NCI-H2029 treated with DMSO at 0.1 percent for 48 hours (cell line): ENCODE measurements around the gene PAM.

ENCODE experiments used
- DNase-seq: peaks from one replicate; lab custom pipeline; 2025; lab: John Stamatoyannopoulos, UW

The PAM gene

GRCh38 chr5:102754767-102755431, at the start of gene PAM:
TSS of gene PAM (plus strand) at chr5:102755305. CDS start at chr5:102866196, 110,891 bp downstream.
- DNase-seq, result peak; percentile 31

DNA sequence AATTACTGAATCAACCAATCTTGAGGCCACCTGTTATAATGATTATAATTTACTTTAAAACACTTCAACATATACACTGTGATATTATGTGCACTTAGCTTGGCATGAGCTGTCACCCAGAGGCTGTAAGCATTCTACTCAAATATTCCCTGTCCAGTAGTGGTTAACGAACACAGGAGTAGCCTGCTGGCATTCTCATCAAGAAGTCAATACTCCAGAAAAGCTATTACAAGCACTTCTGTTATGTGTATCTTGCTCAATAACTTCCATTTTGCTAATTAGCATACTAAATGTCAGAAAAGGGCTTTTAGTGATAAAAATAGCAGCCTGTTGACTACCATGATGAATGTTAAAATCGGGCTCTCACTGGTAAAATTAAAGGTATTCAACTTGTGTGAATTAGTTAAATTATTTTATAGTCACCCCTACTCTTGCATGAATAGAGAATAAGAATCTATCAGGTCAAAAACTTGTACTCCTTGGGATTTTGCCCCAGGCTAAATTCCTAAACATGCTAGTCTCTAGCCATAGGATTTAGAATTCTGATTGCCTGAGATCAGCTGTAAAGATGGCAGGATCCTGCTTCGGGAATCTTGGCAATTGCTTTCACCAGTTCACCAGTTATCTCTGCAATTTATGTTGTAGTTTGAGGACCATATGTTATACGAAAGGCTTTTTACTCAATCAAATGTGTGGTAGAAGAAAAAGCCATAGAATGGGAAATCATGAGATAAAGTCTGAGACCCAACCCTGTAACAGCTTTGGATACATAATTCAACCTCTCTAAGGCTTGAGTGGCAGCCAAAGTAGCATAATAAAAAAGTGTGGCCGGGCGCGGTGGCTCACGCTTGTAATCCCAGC, 43.4 kb upstream of the PAM start:
- no peak for DNase-seq

GRCh38 chr5:102713278-102713677, 41.8 kb upstream of the PAM start:
- no peak for DNase-seq

DNA sequence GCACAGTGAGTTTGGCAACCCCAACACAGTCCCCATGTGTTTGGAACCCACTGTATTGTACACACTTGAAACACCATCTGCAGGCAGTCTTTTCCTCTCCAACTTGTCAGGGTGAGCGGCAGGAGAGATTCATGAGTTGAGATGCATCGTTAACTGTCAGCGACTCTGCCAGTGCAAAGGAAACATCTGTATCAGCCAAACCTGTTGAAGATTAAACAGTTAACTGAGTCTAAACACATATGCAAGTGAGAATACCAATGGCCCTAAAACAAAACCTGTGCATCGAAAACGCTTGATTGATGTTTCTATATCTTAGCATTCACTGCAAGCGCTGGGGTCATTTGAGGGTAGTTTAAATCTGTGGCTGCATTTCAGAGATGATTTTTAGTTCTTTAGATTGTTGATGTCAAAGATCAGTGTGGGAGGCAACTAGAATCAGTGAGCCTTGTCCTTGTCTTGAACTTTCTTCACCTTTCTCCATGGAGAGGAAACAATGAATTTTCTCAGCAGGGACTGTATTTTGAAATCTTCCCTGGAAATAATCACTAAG, 41.3 kb upstream of the PAM start:
- no peak for DNase-seq

GRCh38 chr5:102715082-102715807, 39.9 kb upstream of the PAM start:
- no peak for DNase-seq

- DNase-seq, result no peak
Measured at GRCh38 chr5:102716017-102716416, 39.1 kb upstream of the PAM start.

- DNase-seq, result no peak
Measured at GRCh38 chr5:102718819-102719218, 36.3 kb upstream of the PAM start.

GRCh38 chr5:102719886-102720285, 35.2 kb upstream of the PAM start:
- DNase-seq, result no peak

- DNase-seq, result no peak
Measured at GRCh38 chr5:102720969-102721368, 34.1 kb upstream of the PAM start.

- DNase-seq, result no peak
Measured at GRCh38 chr5:102722931-102723330, 32.2 kb upstream of the PAM start.

DNA sequence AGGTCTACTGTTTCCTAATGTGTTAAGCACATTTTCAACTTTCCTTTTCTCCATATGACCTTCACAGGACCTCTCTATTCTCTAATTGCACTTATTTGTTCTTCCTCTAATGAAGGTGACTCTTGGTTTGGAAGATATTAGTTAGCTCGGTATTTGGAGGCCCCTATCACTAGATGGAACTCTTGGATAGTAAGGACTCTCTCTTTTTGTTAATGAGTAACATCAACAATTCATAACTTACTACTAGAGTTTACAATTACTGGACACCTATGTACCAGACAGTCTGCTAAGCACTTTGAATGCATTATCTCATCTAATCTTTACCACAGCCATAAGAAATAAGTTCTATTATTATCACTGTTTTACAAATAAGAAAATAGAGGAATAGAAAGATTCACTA, 23.4 kb upstream of the PAM start:
- no peak for DNase-seq

DNA sequence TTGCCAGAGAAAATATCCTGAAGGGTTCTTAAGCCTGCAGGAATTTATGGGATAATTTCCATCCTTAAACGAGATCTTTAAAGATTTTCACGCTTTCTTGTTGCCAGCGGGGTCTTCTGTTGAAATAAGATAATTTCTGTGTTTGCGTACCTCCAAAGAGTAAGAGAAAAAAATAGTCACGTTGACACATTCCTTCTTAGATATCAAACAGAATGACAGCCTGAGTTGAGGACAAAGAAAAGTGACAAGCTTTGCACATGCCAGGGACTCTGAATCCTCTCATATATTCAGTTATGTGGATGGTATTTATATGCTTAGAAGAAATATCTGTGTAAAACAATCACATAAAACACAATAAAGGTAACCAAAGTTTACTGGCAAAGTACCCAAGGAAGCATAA, 21.6 kb upstream of the PAM start:
- DNase-seq, result no peak

GRCh38 chr5:102737161-102737560, 17.9 kb upstream of the PAM start:
- no peak for DNase-seq

- DNase-seq, result no peak
Measured at GRCh38 chr5:102737805-102738469, 17.2 kb upstream of the PAM start.

- no peak for DNase-seq
Measured at GRCh38 chr5:102740515-102740914, 14.6 kb upstream of the PAM start.

DNA sequence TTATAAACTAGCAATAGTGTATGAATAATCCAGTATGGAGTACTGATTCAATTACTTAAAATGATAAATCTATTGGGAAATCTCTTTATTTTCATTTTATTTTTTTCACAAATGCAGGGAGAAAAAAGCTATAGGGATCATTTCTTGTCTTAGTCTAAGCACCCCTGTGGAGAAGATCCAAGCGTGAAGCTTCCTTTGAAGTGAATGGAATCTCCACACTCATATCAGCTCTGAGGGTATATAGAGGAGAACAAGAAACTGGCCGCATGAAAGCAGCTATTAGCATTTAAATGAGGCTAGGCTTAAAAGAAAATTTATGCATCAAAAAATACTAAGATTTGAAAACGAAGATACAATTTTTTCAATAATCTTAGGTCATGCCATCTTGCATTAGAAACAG, 12.9 kb upstream of the PAM start:
- DNase-seq, result no peak

- no peak for DNase-seq
Measured at GRCh38 chr5:102743900-102744299, 11.2 kb upstream of the PAM start.

DNA sequence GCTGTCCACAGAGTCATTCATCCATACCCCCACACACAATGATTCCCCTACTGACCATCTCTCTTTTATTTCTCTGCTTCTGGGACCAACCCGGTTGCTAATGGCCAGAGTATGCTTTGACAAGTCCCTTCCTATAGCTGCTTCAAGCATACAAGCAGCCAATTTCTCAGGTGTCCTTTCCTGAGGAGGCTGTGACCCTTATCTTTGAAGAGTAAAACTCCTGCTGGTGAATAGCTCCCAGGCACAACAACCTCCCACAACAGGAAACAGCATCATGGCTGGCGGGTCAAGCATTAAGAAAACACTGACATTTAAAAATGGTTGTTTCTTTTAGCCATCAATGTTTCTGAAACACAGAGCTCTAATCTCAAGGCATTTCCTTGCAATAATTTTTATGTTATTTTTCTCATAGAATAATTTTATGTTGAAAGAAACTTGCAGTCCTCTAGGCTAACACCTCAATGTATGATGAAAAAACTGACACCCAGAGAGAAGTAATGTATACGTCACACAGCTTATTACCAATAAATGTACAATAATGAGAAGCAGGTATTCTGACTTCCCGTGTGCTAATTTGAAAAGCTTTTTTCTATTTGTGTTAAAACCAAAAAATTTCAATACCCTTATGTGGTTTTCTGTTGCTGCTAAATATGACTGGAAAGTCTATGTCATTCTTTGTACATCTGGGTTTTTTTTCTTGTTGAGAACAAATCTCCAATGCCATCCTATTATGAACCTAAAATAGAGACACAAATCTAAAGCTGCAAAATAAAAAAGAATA, 7.5 kb upstream of the PAM start:
- DNase-seq, result no peak

DNA sequence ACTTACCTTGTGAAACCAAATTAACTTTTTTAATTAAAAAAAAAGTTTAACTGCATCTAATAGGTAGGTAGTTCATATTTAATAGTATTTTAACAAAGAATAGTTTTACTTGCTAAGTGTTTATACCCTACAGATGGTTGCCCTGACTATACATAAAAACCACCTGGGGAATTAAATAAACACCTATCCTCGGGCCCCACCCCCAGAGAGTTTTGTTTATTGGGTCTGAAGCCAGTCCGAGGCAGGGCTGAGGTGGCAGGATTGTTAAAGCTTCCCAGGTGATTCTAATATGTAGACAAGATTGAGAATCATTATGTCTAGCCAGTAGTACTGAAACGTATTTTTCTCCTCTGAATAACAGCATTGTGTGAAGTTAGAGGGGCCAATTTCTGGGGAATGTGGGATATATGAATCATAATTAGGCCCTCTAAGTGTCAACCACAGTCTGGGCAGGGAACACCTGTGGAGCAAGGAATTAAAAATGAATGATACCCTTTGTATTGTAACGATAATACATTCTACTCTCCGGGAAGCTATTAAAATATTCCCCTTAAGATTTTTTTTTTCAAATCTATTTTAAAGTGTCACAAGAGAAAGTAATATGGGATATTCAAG, 5.6 kb upstream of the PAM start:
- no peak for DNase-seq

GRCh38 chr5:102750151-102750834, 4.8 kb upstream of the PAM start:
- DNase-seq, result no peak
